Keratinocyte (primary cell): Measurements from ENCODE around the gene BABAM2.

Source experiments
- EZH2 ChIP-seq: IDR thresholded peaks from one replicate; pipeline ENCODE4 v1.6.1; 2012; ENCODE audit warnings: inconsistent platforms, mild to moderate bottlenecking, low read length, moderate library complexity
- TF ChIP-seq, protein P1 (sequence below), 3 experiments: IDR thresholded peaks in 1 of 3; conservative IDR thresholded peaks in 1 of 3; optimal IDR thresholded peaks in 1 of 3; 2 replicates in 2 of 3; 3 replicates in 1 of 3; pipeline versions ENCODE3 to v1.5.1; 2011; ENCODE audit warnings: low read length in 3 of 3, mild to moderate bottlenecking in 3 of 3, moderate library complexity in 2 of 3, control low read depth in 1 of 3, inconsistent platforms in 1 of 3; ENCODE audit not compliant: insufficient read depth in 2 of 3; ENCODE audit errors: extremely low read depth in 1 of 3

DNA sequence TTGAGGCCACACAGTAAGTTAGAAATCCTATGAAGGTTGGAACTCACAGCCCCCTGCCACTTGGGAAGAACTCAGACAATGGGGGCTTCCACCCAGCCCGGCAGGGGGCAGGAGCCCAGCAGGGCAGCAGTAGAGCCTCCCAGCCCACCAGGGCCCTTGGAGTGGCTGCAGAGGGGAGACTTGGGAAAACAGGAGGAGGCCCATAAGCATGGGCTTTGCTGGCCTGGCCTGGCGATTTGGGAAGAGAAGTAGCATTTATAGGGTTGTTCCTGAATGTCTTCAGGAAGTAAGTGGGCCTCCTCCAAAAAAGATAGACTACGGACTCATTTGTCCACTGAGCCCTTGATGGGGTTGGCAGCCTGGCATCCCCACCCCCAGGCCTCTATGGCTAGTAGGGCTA, 484.7 kb downstream of the BABAM2 start:
- TF ChIP-seq, protein P1, sequence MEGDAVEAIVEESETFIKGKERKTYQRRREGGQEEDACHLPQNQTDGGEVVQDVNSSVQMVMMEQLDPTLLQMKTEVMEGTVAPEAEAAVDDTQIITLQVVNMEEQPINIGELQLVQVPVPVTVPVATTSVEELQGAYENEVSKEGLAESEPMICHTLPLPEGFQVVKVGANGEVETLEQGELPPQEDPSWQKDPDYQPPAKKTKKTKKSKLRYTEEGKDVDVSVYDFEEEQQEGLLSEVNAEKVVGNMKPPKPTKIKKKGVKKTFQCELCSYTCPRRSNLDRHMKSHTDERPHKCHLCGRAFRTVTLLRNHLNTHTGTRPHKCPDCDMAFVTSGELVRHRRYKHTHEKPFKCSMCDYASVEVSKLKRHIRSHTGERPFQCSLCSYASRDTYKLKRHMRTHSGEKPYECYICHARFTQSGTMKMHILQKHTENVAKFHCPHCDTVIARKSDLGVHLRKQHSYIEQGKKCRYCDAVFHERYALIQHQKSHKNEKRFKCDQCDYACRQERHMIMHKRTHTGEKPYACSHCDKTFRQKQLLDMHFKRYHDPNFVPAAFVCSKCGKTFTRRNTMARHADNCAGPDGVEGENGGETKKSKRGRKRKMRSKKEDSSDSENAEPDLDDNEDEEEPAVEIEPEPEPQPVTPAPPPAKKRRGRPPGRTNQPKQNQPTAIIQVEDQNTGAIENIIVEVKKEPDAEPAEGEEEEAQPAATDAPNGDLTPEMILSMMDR (optimal IDR thresholded peaks at IDR 0.05 in 1 of 3, IDR thresholded peaks at IDR 0.05 in 1 of 3, conservative IDR thresholded peaks at IDR 0.05 in 1 of 3; ENCODE audit: extremely low read depth in 1 of 3, insufficient read depth in 2 of 3, low read length in 3 of 3): no peak
- no peak for TF ChIP-seq EZH2
